ENCODE data around the gene ENO1.
"Not testable (repeated sequence)": the region's sequence is repeated elsewhere in the genome, so short reads cannot be mapped to it uniquely, and the experiment has no call there.

The ENO1 gene

GRCh38 chr1:8878448-8878697, at the start of gene ENO1:
TSS of gene ENO1 (minus strand) at chr1:8878686. CDS start at chr1:8874908, 3,778 bp downstream.
- H3K36me3 ChIP-seq (ENCODE audit: low read depth): peaks cover 46% of the 10 kb centered on the region
- peak within 1 kb of the TSS; percentile 97 for H3K27ac ChIP-seq (ENCODE audit: poor library complexity, severe bottlenecking)
- peaks cover 32% of the 10 kb centered on the region for H3K4me1 ChIP-seq (ENCODE audit: insufficient read depth, poor library complexity, severe bottlenecking)
- ATAC-seq (ENCODE audit: low read depth): no peak
- H3K27me3 ChIP-seq (ENCODE audit: insufficient read depth, poor library complexity, severe bottlenecking): no peaks in the 10 kb centered on the region
- no peak for DNase-seq (ENCODE audit: low spot score)
- peak within 1 kb of the TSS; percentile 81 for H3K4me3 ChIP-seq (ENCODE audit: severe bottlenecking)
- TF ChIP-seq CTCF (IDR thresholded peaks at IDR 0.05; ENCODE audit: poor library complexity, severe bottlenecking): no peak
- H3K9me3 ChIP-seq (ENCODE audit: severe bottlenecking): no peaks in the 10 kb centered on the region

GRCh38 chr1:8926707-8927694, 48.5 kb upstream of the ENO1 start:
- TF ChIP-seq CTCF (IDR thresholded peaks at IDR 0.05; ENCODE audit: poor library complexity, severe bottlenecking): no peak
- no peak overlapping the region for H3K4me3 ChIP-seq (ENCODE audit: severe bottlenecking)
- no peaks in the 10 kb centered on the region for H3K27me3 ChIP-seq (ENCODE audit: insufficient read depth, poor library complexity, severe bottlenecking)
- no peak overlapping the region for H3K27ac ChIP-seq (ENCODE audit: poor library complexity, severe bottlenecking)
- H3K4me1 ChIP-seq (ENCODE audit: insufficient read depth, poor library complexity, severe bottlenecking): no peaks in the 10 kb centered on the region
- H3K36me3 ChIP-seq (ENCODE audit: low read depth): no peaks in the 10 kb centered on the region
- no peaks in the 10 kb centered on the region for H3K9me3 ChIP-seq (ENCODE audit: severe bottlenecking)
- DNase-seq (ENCODE audit: low spot score) (no peak), ATAC-seq (ENCODE audit: low read depth) (no peak)

GRCh38 chr1:8925960-8926359, 47.5 kb upstream of the ENO1 start:
- DNase-seq (ENCODE audit: low spot score) (no peak), ATAC-seq (ENCODE audit: low read depth) (no peak)
- Histone ChIP-seq H3K27me3 (ENCODE audit: insufficient read depth, poor library complexity, severe bottlenecking) (no peaks in the 10 kb centered on the region), H3K9me3 (ENCODE audit: severe bottlenecking) (no peaks in the 10 kb centered on the region), H3K27ac (ENCODE audit: poor library complexity, severe bottlenecking) (no peak overlapping the region), H3K4me1 (ENCODE audit: insufficient read depth, poor library complexity, severe bottlenecking) (no peaks in the 10 kb centered on the region), H3K36me3 (ENCODE audit: low read depth) (no peaks in the 10 kb centered on the region), H3K4me3 (ENCODE audit: severe bottlenecking) (no peak overlapping the region)
- TF ChIP-seq CTCF (IDR thresholded peaks at IDR 0.05; ENCODE audit: poor library complexity, severe bottlenecking): no peak

GRCh38 chr1:8925406-8925805, 46.9 kb upstream of the ENO1 start:
- Histone ChIP-seq H3K9me3 (ENCODE audit: severe bottlenecking) (no peaks in the 10 kb centered on the region), H3K36me3 (ENCODE audit: low read depth) (no peaks in the 10 kb centered on the region), H3K27me3 (ENCODE audit: insufficient read depth, poor library complexity, severe bottlenecking) (no peaks in the 10 kb centered on the region), H3K27ac (ENCODE audit: poor library complexity, severe bottlenecking) (no peak overlapping the region), H3K4me1 (ENCODE audit: insufficient read depth, poor library complexity, severe bottlenecking) (no peaks in the 10 kb centered on the region), H3K4me3 (ENCODE audit: severe bottlenecking) (no peak overlapping the region)
- TF ChIP-seq CTCF (IDR thresholded peaks at IDR 0.05; ENCODE audit: poor library complexity, severe bottlenecking): no peak
- ATAC-seq (ENCODE audit: low read depth) (no peak), DNase-seq (ENCODE audit: low spot score) (no peak)

- H3K4me3 ChIP-seq (ENCODE audit: severe bottlenecking): no peak overlapping the region
- ATAC-seq (ENCODE audit: low read depth): no peak
- no peaks in the 10 kb centered on the region for H3K36me3 ChIP-seq (ENCODE audit: low read depth)
- H3K4me1 ChIP-seq (ENCODE audit: insufficient read depth, poor library complexity, severe bottlenecking): no peaks in the 10 kb centered on the region
- H3K27ac ChIP-seq (ENCODE audit: poor library complexity, severe bottlenecking): no peak overlapping the region
- no peaks in the 10 kb centered on the region for H3K27me3 ChIP-seq (ENCODE audit: insufficient read depth, poor library complexity, severe bottlenecking)
- DNase-seq (ENCODE audit: low spot score): no peak
- no peaks in the 10 kb centered on the region for H3K9me3 ChIP-seq (ENCODE audit: severe bottlenecking)
- TF ChIP-seq CTCF (IDR thresholded peaks at IDR 0.05; ENCODE audit: poor library complexity, severe bottlenecking): no peak
Observed at GRCh38 chr1:8922962-8923361, 44.5 kb upstream of the ENO1 start.

GRCh38 chr1:8917536-8917935, 39.0 kb upstream of the ENO1 start:
- not testable (repeated sequence) for H3K4me3 ChIP-seq (ENCODE audit: severe bottlenecking); H3K27ac ChIP-seq (ENCODE audit: poor library complexity, severe bottlenecking); H3K4me1 ChIP-seq (ENCODE audit: insufficient read depth, poor library complexity, severe bottlenecking); H3K27me3 ChIP-seq (ENCODE audit: insufficient read depth, poor library complexity, severe bottlenecking); ATAC-seq (ENCODE audit: low read depth); H3K36me3 ChIP-seq (ENCODE audit: low read depth); DNase-seq (ENCODE audit: low spot score); H3K9me3 ChIP-seq (ENCODE audit: severe bottlenecking)

Data from RWPE2 (cell line).